Activated T-cell treated with anti-CD3 and anti-CD28 coated beads for 1 hour (primary cell): Measurements from ENCODE around the gene CORO2A.
"Not testable (repeated sequence)": the region's sequence is repeated elsewhere in the genome, so short reads cannot be mapped to it uniquely, and the experiment has no call there.

Source experiments
- DNase-seq: peaks from one replicate; pipeline ENCODE4 v3.0.0-alpha.2; 2020; ENCODE audit warnings: low read depth

Gene CORO2A

DNA sequence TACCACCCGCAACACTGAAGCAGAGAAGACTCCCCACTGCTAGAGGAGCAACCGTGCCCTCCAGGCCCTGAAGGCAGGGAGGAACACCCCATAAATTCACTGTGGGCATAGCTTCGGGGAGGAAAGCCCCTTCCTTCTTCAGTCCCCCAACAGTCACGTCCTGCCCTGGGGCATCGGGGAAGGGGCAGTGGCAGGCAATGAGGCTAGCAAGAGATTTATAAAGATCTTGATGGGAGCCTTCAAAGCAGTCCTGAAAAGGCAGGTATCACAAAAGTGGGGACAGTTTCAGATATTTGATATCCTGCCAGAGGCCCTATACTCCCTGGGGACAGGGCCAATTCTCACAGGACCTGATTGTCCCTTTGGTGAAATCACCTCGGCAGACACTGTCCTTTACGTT is 56.5 kb downstream of the CORO2A start:
- DNase-seq, result no peak

DNA sequence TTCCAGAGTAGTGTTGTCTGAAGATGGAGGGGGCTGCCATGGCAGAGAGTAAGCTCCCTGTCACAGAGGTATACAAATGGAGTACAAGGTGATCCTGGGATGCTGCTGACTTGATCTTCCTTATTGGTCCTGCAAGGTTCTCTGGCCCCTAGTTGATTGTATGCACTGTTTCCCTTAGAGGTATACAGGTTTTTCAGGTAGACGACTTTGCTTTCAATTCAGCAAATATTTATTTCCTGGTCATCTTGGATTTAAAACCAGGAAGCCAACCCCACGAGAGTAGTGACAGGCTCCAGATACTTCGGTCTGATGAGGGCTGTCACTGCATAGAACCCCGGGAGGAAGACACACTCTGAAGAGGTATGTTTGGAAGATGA is 56.9 kb downstream of the CORO2A start:
- no peak for DNase-seq

DNA sequence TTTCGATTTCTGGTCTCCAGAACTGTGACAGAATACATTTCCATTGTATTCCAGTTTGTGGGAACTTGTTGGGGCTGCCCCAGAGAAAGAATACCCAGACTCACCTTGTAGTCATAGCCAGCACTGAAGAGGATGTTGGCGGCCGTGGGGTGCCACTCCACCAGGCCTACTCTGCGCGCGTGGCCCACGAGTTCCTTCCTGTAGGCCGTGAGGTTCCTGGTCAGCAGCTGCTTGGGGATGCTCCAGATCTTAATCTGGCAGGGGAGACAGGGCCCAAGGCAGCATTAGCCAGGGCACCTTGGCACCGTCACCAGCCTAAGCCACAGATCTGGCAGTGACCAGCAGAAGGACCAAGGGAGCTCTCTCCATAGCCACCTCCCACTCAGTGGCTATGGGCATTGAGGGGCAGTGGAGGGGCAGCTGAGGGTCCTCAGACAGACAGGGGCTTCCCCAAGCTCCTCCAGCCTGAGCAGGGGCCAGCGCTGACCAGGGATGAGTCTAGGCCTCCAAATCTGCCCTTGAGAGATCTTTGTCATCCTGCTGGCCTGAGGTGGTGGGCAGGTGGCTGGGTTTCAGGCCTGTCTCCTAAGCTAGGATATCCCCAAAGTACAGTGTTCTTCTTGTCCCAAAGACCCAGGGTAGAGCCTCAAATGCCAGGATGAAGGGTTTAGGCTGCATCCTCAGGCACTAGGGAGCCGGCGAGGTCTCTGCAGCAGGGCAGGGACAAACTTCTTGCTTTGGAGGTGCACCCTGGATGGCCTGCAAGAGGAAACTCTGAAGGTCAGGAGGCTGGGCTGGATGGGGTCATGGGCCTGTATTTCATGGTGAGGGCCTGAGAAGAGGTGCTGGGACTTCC is 57.5 kb downstream of the CORO2A start:
- DNase-seq, result no peak

DNA sequence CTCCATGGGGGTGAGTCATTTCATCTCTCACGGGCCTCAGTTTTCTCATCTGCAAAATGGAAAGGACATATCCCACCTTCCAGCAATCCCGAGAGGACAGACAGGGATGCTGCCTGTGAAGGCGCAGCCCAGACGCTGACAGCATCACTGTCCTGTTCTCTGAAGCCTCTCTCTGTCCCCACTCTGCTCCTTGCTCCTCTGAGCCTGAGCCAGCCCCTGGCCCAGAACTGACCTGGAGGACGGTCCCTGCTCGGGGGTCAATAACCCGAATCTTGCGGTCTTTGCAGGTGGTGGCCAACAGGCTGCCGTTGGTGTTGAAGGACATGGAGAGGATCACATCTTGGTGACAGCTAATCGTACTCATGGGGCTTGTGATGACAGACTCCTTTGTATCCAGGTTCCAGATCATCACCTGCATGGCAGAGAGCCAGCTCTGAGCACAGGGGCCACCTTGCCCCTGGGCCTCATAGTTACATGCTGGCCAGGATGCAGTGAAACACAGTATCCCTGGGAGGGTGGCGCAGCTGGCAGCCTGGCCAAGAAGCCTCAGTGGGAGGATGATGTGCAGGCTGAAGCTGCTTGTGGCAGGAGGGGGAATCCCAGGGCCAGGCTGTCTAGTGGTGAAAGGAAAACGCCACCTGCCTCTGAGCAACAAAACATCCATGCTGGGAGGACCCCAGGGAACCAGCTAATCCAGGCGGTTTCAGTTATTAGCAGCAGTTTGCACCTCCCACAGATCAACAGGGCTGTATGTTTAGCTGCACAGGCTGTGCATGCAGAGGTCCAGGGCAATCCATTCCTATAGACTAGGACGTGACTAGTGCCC is 59.4 kb downstream of the CORO2A start:
- no peak for DNase-seq

DNA sequence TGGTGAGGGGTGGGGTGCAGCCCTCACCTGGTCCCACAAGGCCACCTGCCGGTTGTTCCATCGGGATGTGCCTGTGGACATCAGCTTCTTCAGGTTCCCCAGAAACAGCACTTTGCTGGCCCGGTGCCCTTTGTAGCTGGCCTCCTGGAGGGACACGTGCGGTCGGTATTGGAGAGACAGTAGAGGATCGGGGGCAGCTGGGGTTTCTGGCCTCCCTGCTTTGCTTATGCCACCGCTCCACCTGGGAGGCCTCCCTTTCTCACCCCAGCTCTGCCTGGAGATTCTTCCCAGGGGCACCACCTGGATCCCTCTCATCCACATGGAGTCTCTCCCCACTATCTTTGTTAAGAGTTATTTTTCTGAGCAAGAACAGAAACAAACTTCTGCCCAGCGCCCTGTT is 60.3 kb downstream of the CORO2A start:
- no peak for DNase-seq

DNA sequence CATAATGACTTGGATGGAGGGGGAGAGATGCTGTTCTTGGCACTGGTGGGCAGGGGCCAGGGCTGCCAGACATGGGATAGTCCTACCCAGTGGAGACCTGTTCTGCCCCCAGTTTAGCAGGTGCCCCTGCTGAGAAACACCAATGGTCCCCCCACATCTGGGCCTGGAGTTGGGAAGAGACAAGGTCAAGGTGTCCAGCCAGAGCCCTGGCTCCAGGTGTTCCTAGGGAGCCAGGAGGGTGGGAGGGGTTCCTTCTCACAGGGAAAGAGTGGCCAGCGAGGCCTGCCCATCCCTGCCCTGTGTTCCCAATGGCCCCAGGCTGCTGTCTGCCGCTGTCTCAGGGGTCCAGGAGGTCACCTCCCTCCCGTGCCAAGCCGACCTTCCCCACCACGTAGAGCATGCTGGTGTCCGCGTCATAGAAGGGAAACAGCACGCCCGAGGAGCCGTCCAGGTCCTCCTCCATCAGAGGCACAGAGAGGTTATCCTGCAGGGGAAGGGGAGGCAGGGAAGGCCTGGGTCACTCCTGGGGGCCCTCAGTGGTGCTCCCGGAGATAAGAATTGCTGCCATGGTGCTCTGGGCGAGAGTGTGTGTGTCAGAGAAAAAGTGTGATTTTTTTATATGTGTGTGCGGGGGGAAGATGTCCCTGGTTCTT is 61.7 kb downstream of the CORO2A start:
- DNase-seq, result no peak

DNA sequence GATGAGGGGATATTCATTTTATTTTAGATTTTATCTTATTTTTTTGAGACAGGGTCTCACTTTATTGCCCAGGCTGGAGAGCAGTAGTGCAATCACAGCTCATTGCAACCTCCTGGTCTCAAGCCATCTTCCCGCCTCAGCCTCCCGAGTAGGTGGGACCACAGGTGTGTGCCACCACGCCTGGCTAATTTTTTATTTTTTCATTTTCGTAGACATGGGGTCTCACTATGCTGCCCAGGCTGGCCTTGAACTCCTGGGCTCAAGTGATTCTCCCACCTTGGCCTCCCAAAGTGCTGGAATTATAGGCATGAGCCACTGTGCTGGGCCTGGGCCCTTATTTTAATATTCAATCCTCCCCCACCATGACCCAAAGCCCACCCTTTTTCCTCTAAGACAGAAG is 62.4 kb downstream of the CORO2A start:
- not testable (repeated sequence) for DNase-seq

DNA sequence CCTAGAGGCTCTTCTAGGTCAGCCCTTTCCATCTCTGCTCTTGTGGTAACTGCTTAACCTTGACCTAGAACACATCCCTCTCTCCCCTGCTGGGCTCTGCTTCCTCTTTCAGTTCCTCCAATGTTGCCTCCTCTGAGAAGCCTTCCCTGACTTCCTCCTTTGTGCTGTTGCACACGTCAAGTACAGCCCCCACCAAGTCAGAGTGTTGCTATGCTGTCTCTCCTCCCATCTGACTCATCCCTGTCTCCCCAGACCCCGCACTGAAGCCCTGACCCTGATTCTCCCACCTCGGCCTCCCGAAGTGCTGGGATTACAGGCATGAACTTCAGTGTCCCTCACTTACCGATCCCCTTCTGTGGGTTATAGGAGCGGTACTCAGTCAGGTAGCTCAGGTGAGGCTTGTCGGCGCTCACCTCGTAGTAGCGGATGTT is 63.0 kb downstream of the CORO2A start:
- DNase-seq, result no peak

DNA sequence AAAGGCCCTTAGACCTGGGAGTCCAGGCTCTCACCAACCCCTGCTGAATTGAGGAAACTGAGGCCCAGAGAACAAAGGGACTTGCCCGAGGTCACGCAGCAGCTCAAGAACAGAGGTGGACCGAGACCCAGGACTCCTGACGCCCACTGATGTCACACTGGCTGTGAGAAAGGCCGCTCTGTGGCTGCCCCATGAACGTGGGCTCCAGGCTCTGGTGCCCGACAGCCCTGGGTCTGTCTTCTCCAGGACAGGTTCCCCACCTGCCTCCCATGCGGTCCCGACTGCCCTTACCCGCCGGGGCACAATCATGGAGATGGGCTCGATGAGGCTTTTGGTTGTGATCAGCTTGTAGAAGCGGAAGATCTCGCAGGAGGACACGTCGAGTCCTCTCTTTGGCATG is 64.1 kb downstream of the CORO2A start:
- DNase-seq, result no peak

DNA sequence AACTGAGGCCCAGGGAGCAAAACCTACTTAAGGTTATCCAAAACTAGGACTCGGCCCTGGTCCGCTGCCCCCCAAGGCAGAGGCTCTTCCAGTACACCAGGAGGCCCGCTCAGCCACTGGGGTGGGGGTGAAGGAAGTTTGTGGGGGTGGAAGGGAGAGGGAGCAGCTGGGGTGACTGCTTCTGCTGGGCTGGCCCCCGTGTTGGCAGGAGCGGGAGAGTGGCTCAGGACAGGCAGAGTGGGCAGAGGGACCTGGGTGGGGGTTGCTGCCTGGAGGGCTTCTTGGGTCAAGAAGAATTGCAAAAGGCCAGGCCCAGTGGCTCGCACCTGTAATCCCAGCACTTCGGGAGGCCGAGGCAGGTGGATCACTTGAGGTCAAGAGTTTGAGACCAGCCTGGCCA is 65.2 kb downstream of the CORO2A start:
- no peak for DNase-seq

DNA sequence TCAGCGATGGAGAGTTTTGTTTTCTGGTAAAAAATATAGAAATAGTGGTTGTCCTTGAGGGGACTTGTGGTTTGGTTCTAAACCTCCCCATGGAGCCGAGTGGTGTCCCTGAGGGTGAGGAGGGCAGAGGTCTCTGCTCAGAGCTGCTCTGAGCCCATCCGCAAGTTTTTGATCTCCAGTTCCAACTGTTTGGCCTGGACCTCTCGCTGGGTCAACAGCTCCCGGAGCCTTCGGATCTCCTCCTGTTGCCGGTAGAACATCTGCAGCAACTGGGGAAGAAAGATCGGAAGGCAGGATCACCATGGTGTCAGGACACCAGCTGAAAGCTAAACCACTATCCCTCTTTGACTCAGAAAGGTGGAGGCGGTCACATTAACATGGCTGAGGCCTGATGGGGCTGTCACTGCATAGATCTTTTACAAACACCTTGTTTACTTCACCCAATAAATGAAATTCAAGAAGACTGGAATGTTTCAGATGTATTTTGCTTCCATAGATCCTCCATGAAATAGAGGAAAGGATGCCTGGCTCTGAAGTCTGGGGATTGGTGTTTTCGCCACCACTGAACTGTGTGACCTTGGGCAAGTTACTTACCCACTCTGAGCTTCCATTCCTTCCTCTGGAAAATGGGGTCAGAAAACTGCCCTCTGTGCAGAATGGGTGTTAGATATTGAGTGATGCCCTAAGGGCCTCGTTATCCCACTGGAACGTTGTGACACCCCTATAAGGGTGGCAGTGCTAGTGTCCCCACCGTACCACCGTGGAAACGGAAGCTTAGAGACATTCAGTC is 67.6 kb downstream of the CORO2A start:
- DNase-seq, result no peak

DNA sequence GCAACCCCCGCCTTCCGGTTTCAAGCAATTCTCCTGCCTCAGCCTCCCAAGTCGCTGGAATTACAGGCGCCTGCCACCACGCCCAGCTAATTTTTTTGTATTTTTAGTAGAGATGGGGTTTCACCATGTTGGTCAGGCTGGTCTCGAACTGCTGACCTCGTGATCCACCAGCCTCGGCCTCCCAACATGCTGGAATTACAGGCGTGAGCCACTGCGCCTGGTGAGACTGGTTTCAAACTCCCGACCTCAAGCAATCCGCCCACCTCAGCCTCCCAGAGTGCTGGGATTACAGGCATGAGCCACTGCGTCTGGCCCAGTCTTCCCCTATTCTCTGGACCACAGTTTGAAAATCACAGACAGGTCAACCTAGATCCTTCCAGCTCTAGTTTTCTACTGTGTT is 68.3 kb downstream of the CORO2A start:
- not testable (repeated sequence) for DNase-seq

DNA sequence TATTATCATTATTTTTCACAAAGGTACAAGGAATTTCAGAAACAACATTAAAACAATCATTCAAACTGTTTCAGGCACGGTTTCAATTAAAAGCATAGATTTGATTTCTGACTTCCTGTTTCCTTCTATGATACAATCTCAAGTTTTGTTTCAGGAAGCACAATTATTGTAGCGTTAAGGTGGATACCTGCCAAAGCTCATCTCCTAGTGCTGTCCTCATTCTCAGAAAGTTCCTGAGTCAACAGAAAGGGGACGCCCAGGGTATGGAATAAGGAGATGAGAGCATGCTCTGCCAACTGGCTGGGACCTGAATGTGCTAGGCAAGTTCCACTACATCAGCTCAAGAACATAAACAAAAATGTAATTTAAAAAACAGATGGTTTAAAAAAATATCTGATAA is 71.4 kb downstream of the CORO2A start:
- no peak for DNase-seq

DNA sequence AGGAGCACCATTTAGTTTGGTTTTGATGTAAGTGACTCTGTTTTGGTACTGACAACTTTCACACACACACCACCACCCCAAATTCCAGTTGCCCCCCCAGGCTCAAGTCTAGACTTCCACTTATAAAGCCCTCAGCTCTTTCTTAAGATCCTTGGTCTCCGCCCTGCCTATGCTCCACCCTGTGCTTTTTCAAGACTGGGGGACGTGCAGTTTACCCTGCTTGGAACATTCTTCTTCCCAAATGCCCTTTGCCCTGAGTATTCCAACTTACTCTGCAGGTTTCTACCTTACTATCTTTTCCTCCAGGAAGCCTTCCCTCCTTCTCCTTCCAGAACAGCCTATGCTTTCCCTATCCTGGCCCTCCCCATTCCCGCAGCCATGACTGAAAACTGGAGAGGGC is 72.0 kb downstream of the CORO2A start:
- DNase-seq, result no peak

DNA sequence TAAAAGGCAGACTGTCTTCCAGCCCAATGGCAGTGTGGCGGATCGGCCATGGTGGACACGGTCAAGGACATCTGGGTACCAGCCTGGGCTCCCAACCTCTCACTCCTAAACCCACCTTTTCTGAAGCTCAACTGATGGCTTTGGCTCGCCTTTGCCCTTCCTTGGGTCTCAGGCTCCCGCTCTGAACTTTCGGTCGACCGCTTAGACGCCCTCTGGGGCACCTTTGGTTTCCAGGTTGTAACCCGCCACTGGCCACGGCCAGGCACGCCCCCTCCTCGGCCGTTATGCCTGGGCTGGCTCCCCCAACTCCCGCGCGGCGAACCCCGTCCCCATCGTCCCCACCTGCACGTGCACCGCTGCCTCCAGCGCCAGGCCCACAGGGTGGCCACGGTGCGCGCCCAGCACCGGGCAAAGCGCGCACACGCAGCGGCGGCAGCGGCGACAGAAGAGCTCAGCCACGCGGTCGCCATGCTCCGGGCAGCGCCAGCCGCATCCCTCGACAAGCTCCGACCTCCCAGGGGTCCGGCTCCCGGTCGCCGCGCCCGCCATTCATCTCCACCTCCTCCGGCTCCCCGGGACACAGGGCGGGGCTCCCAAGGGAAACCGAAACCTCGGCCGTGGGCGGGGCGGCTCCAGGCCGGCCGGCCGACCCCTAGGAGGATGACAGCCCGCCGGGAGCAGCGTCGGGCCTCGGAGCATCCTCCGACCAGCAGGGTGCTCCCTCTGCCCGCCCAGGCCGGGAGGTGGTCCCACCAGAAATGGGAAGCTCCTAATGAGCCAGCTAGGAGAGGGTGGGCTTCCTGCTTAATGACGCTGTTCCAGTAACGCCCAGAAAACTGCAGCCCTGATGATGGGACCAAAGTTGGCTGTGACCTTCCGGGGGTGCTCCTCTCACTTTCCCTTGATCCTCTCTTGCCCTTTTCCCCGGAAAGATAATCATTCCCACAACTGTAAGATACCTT is 73.5 kb downstream of the CORO2A start, which contains the start of gene TRIM14:
TRIM14 (minus strand) TSS at position 583 of the 962 bp plus-strand sequence; CDS start at position 549, 34 bp downstream.
- peak; percentile 44 for DNase-seq

DNA sequence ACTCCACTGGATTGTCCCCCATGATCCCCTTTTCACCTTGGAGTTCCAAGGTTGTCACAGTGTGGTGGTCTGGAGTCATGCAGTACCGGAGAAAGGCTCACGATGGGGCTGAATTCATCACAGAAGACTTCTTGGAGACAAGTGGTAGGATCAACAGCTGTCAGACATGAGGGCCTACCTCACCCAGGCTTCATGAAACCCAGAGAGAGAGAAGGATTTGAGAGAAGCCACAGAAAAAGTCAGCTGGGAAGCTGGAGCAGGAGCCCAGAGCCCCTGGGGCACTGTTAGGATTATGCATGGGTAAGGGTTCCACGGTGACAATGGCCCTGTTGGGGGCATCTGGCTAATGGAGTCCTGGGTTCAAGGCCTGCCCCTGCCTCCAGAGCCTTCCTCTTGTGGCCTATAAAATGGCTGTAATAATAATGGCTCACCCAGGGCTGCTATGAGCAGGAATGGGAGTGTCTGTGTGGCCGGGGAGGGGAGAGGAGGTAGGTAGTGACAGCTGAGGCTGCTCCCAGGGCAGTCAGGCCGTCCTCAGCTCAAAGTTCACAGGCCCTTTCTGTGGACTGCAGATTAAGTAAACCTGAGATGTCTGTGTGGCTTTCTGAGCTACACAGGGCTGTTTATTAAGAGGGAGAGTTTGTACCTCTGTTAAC is 74.3 kb downstream of the CORO2A start:
- peak; percentile 32 for DNase-seq

DNA sequence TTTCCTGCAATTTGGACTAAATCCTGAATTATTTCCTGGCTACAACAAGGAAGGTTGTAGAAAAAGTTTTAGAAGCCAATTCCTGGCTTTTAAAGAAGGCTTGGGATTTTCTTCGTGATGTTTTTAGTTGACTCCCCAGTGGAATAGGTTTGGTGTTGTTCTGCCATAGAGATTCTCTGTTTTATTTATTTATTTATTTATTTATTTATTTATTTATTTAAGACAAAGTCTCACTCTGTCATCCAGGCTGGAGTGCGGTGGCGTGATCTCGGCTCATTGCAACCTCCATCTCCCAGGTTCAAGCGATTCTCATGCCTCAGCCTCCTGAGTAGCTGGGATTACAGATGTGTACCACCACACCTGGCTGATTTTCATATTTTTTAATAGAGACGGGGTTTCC is 75.3 kb downstream of the CORO2A start:
- not testable (repeated sequence) for DNase-seq

DNA sequence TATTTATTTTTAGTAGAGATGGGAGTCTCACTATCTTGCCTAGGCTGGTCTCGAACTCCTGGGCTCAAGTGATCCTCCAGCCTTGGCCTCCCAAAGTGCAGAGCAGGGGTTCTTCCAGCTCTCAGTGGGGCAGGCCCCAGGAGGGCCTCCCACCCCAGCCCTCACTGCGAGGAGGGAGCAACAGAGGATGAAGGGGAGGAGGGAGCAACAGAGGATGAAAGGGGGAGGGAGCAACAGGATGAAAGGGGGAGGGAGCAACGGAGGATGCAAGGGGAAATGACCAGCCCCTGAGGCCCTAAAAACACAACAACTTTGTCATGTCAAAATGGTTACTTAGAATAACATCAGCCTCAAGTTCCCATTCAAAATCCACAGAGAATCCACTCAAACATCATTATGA is 83.4 kb downstream of the CORO2A start:
- no peak for DNase-seq

DNA sequence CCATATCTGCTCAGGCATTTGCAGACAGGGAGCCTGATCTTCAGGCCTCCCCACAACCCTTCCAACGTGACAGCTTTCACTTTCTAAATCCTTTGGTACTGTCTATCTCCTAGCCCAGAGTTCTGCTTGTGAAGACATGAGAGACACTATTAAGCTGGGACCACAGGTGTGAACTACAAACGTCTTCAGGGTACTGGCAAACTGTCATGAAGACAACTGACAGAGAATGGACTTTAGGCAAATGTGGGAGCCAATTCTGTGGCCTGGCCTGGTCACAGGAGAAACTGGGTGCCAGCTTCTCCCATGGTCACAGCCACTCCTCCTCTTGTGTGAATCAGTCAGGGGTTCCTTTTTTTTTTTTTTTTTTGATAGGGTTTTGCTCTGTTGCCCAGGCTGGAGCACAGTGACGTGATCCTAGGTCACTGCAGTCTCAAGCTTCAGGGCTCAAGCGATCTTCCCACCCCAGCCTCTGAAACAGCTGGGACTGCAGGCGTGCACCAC is 83.9 kb downstream of the CORO2A start:
- no peak for DNase-seq

DNA sequence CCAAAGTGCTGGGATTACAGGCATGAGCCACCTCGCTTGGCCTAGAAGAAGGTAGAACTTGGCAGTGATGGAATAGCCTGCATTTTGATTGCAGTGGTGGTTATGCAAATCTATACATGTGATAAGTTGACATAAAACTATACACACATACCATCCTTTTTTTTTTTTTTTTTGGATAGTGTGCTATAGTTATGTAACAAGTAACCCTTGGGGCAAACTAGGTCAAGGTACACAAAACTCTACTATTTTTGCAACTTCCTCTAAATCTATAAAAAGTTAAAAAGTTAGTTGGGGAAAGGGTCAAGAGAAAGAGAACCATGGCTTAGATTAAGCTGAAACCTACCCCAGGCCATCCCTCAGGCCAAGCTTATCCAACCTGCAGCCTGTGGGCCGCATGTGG is 84.5 kb downstream of the CORO2A start:
- DNase-seq, result no peak
